NCI-H2196 (cell line): ENCODE results near the gene ITGB2.
"Not testable (repeated sequence)": the region's sequence is repeated elsewhere in the genome, so short reads cannot be mapped to it uniquely, and the experiment has no call there.

Source experiments
- DNase-seq: peaks from one replicate; lab custom pipeline; 2025; ENCODE audit not compliant: unreplicated experiment; lab: John Stamatoyannopoulos, UW

Gene ITGB2

GRCh38 chr21:44942566-44942965 lies 21.9 kb upstream of the ITGB2 start:
- DNase-seq, result no peak

GRCh38 chr21:44941567-44941966 lies 20.9 kb upstream of the ITGB2 start:
- no peak for DNase-seq

GRCh38 chr21:44940116-44940631 lies 19.5 kb upstream of the ITGB2 start:
- no peak for DNase-seq

DNA sequence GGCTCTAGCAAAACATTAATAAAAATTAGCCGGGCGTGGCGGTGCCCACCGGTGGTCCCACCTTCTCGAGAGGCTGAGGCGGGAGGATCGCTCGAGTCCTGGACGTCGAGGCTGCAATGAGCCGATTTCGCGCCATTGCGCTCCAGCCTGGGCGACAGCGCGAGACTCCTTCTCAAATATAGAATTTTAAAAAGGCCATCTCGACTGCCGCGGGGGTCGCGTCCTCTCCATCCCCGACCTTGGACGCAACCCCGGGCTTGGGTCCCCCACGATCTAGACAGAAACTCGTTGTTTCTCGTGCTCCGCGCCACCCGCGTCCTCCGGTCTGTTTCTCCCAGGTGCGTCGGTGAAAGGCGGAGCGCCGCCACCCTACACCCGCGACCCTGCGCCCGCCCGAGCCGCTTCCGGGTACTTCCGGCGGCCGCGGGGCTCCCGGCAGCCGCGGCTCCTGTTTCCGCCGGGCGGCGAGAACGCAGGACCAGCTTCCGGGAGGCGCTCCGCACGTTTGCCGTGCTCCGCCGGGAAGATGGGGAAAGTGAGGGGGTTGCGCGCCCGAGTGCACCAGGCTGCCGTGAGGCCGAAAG lies 18.9 kb upstream of the ITGB2 start, which contains the start of gene SLX9:
TSS of gene SLX9 (plus strand) at position 498 of the 584 bp plus-strand sequence. CDS start at position 527, 29 bp downstream.
- DNase-seq, result peak; percentile 80

DNA sequence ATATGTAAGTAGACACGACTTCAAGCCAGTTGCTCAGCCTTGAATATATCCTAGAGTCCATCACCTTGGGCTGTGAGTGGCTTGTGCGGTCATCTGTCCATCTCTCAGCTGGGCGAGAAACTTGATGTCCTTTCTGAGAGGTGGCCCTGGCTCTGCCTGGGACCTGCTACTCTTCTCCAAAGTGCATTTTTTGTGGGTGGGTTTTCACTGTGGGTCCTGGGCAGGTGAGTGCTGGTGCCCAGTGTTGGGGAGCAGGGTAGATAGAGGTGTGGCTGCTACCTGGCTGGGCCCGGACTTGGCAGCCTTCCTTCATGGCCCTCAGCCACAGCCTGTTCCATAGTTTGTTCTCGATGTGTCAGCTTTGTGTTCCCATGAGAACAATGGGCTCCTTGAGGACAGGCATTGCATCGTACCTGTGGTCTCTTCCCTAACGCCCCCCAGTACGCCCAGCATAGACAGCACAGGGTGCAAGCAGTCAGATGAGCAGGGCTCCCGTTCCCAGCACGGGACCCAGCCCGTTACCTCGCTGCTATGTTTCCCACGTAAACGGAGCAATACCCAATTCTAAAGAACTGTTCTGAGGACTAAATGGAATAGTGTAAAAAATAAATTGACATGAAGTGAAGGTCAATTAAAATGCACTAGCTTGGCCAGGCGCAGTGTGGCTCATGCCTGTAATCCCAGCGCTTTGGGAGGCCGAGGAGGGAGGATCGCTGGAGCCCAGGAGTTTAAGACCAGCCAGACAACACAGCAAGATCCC lies 18.3 kb upstream of the ITGB2 start:
- no peak for DNase-seq

- DNase-seq, result no peak
Observed at GRCh38 chr21:44935533-44935927, 14.8 kb upstream of the ITGB2 start.

DNA sequence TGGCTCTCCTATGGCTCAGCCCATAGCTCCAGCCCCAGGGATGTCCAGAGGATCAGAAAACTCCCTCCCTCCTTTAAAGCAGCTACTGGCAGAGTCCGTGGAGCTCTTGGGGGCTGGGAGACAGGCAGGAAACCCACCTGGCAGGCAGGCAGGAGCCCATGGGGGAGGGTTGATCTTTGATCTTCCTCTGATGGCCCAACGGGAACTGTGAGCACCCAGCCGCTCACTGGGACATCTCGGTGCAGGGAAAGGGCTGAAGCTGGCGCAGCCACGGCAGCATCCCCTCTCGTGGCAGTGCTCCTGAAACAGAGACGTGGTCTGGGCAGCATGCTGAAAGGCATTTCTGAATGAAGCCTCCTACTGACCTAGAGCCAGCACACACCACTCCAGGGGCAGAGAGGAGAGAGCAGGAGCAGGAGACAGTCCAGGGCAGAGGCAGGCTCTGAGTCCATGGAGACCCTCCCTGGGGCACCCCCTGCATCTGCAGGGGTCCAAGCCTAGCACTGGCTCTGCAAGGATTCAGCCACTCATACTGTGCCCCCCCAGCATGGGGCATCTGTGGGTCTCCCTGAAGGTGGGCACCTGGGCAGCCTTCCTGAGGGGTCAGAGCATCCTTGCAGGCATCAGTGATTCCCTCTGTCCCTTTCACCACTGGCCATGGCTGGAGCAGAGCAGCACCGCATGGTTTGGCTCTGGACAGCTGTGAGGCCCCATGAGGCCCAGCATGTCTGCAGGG lies 14.3 kb upstream of the ITGB2 start:
- DNase-seq, result no peak

GRCh38 chr21:44934276-44934675 lies 13.6 kb upstream of the ITGB2 start:
- no peak for DNase-seq

DNA sequence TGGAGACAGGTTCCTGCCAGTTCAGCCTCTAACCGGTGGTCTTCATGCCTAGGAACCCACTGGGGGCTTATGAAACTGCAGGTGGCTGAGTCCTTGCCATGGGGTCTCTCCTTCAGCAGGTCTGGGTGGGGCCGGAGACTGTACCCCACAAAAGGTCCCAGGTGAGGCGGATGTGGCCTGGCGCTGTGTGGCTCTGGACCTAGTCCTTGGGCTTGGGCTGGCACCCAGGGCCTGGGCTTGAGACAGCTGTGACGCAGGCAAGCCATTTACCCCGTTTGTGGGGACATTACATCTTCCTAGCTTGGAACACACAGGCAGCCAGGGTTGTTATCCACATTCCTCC lies 13.2 kb upstream of the ITGB2 start:
- DNase-seq, result no peak

- no peak for DNase-seq
Observed at GRCh38 chr21:44933199-44933917, 12.7 kb upstream of the ITGB2 start.

GRCh38 chr21:44932408-44933181 lies 11.9 kb upstream of the ITGB2 start:
- DNase-seq, result no peak

DNA sequence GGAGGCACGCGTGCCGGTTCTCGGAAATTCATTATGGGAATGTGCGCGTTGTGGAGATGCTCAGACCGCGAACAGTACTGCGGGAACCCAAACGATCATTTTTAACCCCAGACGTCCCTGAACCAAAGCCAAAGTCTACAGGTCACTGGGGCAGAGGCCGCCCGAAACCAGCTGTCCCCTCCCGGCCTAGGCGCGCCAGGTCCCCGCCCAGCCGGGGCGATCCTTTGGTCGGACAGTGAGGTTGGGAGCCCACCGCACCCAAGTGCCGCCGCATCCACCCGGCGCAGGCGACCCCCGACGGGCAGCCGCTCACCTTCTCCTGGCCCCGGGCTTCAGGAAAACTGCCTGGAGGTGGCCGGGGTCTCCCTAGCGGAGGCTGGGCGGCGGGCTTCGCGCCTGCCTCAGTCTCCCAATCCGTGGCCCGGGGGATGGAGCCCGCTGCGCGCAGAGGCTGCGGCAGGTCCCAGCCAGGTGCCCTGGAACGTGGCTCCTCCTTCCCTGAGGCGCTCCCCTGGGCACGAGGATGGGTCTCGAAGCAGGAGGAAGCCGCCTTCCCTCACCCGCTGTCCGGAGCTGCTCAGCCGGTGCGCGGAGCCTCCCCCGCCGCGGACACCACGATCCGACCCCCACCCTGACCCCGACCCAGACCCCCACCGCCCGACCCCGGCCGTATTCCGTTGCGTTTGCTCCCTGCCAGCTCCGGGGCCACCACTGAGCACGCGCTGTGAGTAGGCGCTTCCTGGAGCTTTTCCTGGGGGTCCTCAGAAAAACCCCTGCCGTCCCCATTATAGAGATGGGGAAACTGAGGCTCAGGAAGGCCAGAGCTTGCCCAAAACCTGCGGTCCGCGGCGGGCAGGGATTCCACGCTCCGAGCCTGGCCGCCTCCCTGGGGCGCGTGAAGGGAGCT lies 11.1 kb upstream of the ITGB2 start:
- no peak for DNase-seq

DNA sequence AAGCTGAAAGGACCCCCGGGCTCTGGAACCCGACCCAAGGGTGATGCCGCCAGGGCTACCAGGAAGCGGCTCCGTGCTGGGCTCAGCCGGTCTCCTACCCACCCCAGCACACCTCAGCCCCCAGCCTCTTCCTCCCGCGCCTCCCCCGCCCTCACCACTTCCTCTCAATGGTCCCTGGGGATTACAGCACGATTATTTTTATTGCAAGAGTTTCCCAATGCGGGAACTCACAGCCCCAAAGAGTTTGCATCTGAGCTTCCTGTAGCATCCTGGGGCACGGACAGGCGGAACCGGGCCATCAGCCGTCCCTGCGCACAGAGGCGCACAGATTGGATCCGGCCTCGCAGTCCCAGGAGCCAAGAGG lies 10.4 kb upstream of the ITGB2 start:
- DNase-seq, result no peak

DNA sequence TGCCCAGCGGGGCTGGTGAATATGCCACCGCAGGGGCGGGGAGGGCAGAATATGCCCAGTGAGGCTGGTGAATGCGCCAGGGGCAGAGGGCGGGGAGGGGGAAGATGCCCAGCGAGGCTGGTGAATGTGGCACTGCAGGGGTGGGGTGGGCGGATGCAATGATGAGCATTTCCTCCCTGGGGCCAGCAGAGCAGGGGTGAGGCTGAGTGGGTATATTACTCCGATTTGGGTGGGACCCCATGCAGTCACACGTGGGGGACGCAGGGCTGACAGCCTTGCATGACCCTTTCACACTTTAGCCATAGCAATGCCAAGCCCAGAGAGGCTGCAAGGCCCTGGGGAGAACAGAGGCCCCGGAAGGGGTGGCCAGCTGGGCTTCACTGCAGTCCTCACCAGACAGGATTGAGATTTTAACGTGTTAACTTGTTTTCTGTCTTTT lies 9.9 kb upstream of the ITGB2 start:
- no peak for DNase-seq

- DNase-seq, result no peak
Observed at GRCh38 chr21:44929799-44930542, 9.3 kb upstream of the ITGB2 start.

- DNase-seq, result no peak
Observed at GRCh38 chr21:44929242-44929798, 8.6 kb upstream of the ITGB2 start.

DNA sequence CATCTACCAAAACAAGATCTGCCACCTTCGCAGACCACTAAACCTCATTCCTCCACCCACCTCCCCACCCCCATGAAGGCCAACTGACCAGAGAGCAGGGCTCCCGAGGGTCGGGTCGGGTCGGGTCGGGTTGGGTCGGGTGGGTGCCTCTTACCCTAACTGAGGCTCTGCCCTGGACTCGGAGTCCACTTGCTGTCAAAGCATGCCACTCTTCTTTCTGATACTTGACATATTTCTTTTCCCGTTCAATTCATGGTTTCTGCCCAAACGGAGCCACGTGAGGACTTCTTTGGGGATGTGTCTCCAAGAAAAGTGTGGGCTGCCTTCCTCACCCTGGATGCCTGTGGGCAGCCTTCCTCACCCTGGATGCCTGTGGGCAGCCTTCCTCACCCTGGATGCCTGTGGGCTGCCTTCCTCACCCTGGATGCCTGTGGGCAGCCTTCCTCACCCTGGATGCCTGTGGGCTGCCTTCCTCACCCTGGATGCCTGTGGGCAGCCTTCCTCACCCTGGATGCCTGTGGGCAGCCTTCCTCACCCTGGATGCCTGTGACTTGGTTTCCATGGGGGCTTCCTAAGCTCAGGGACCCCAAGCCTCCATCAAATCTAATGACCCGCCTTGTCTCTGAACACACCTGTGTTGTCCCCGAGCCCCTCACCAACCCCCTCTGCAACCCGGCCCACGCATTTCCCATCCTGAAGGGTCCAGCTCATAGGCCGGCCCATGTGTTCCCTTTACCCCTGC lies 8.0 kb upstream of the ITGB2 start:
- not testable (repeated sequence) for DNase-seq
